Calu3 (cell line): ENCODE results near the gene GCNT2. TPM values are rescaled to one million over a fixed set of nuclear protein-coding genes. Genes with fewer than 3 reads are reported as not detected.

Experiments
- BruUV-seq: library from RNA; stranded (reverse); fragments of 400-500 nt; replicated peaks from 2 replicates; lab custom pipeline; 2021; lab: Mats Ljungman, UMichigan
- CTCF ChIA-PET: fragments of 300-600 bp; sonication (Branson Sonifier 250); formaldehyde crosslinking; loops from one replicate; lab custom pipeline; 2022; ENCODE audit warnings: antibody characterized with exemption; lab: Charles Lee
- DNase-seq: peaks from one replicate; pipeline ENCODE4 v3.0.0; 2022
- H3K27ac Mint-ChIP-seq: one replicate; pipeline ENCODE4 v1.8.0; 2022; ENCODE audit warnings: mixed read lengths; ENCODE audit not compliant: unreplicated experiment
- H3K27me3 Mint-ChIP-seq: one replicate; pipeline ENCODE4 v1.8.0; 2022; ENCODE audit warnings: mixed read lengths; ENCODE audit not compliant: unreplicated experiment
- H3K36me3 Mint-ChIP-seq: one replicate; pipeline ENCODE4 v1.8.0; 2022; ENCODE audit warnings: mild to moderate bottlenecking, moderate library complexity, mixed read lengths; ENCODE audit not compliant: insufficient read depth, unreplicated experiment
- H3K4me1 Mint-ChIP-seq: one replicate; pipeline ENCODE4 v1.8.0; 2022; ENCODE audit warnings: mild to moderate bottlenecking, low read depth, mixed read lengths; ENCODE audit not compliant: unreplicated experiment
- H3K4me3 Mint-ChIP-seq: one replicate; pipeline ENCODE4 v1.8.0; 2022; ENCODE audit warnings: mild to moderate bottlenecking, low read depth, moderate library complexity, mixed read lengths; ENCODE audit not compliant: unreplicated experiment
- H3K9me3 Mint-ChIP-seq: one replicate; pipeline ENCODE4 v1.8.0; 2022; ENCODE audit warnings: low read depth, mixed read lengths; ENCODE audit not compliant: unreplicated experiment
- intact Hi-C: fragments of 100-400 bp; cut with micrococcal nuclease; formaldehyde crosslinking; loops from one replicate; pipeline ENCODE4 v1.10.0; 2022; ENCODE audit not compliant: unreplicated experiment
- total RNA-seq: library from RNA; stranded (reverse); gene quantifications from 2 replicates; pipeline ENCODE4 v1.2.3, GENCODE V29; 2022
- TF ChIP-seq, protein P1 (sequence below): fragments of 200-600 bp; IDR thresholded peaks from one replicate; pipeline ENCODE4 v1.8.0; 2022; ENCODE audit warnings: antibody characterized with exemption; ENCODE audit not compliant: unreplicated experiment

GCNT2 gene
- total RNA-seq, 1 experiment from 2014 or later = 18.0 TPM

DNA sequence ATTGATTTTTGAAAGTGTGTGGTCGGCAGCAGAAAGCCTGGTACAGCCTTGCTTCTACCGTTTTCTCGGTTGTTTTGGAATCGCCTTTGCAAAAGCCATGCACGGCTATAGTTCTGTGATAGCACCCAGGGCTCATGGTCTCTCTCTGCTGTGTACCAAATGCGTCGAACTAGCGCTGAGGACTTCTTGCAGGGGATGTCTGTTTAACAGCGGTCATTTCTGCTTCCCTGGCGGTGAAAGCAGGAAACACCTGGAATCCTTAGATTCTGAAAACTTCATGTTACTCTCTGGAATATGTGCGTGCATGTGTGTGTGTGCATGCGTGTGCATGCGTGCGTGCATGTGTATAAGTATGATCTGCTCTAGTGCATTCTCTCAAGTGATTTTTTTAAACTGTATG lies 26.1 kb upstream of the GCNT2 start:
- no peak for DNase-seq
- TF ChIP-seq, protein P1, sequence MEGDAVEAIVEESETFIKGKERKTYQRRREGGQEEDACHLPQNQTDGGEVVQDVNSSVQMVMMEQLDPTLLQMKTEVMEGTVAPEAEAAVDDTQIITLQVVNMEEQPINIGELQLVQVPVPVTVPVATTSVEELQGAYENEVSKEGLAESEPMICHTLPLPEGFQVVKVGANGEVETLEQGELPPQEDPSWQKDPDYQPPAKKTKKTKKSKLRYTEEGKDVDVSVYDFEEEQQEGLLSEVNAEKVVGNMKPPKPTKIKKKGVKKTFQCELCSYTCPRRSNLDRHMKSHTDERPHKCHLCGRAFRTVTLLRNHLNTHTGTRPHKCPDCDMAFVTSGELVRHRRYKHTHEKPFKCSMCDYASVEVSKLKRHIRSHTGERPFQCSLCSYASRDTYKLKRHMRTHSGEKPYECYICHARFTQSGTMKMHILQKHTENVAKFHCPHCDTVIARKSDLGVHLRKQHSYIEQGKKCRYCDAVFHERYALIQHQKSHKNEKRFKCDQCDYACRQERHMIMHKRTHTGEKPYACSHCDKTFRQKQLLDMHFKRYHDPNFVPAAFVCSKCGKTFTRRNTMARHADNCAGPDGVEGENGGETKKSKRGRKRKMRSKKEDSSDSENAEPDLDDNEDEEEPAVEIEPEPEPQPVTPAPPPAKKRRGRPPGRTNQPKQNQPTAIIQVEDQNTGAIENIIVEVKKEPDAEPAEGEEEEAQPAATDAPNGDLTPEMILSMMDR = no peak
- CTCF ChIA-PET = no interaction called here
- Mint-ChIP-seq H3K27me3 (no peaks in the 10 kb centered on the region), H3K36me3 (no peaks in the 10 kb centered on the region), H3K4me1 (no peaks in the 10 kb centered on the region), H3K27ac (no peak overlapping the region), H3K9me3 (no peaks in the 10 kb centered on the region), H3K4me3 (no peak overlapping the region)
- BruUV-seq = no TSS peak
- intact Hi-C loops = no loop called here

DNA sequence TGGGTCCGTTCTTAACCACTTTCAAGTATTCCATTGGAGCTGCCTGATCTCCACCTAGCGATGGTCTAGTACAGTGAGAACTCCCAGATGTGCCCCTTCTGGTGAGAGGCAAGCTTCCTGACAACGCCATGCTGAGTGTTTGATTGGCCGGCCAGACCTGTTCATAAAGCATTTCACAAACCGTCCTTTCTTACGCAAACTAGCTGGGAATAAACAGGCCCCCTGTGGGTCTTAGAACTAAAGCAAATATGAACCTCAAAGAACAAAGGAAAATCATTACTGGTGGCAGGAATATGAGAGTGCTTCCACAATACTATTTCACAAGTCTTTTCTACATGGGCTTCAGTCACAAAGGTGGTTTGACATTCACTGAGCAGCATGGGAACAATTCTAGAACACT lies 15.6 kb upstream of the GCNT2 start:
- no peak for DNase-seq
- CTCF ChIA-PET = no interaction called here
- H3K36me3 Mint-ChIP-seq = no peaks in the 10 kb centered on the region
- no TSS peak for BruUV-seq
- no peaks in the 10 kb centered on the region for H3K9me3 Mint-ChIP-seq
- peaks cover 6% of the 10 kb centered on the region for H3K4me1 Mint-ChIP-seq
- H3K4me3 Mint-ChIP-seq = no peak overlapping the region
- H3K27me3 Mint-ChIP-seq = no peaks in the 10 kb centered on the region
- TF ChIP-seq, protein P1 = no peak
- intact Hi-C loops = no loop called here
- H3K27ac Mint-ChIP-seq = no peak overlapping the region

DNA sequence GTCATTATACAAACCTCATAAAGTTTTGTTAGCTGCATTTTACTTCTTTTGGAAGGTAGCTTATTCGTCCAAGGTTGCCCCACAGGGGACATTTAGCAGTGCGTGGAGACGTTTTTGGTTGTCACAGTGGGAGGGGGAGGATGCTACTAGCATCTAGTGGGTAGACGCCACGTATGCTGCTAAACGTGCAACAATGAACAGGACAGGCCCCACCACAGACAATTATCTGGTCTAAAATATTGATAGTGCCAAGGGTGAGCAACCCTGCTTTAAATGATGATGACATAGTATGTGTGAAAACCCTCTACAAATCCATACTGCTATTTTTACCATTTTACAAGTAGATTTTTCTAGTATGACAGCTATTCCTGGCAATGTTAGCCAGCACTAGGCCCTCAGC lies 13.9 kb upstream of the GCNT2 start:
- BruUV-seq = no TSS peak
- no peaks in the 10 kb centered on the region for H3K36me3 Mint-ChIP-seq
- H3K27me3 Mint-ChIP-seq = no peaks in the 10 kb centered on the region
- peaks cover 18% of the 10 kb centered on the region for H3K4me1 Mint-ChIP-seq
- CTCF ChIA-PET = interaction anchor here (0.5 kb wide), 1 partner anchor 13 kb away, joined by 3 read pairs; no protein-coding TSS in a partner anchor
- H3K27ac Mint-ChIP-seq = no peak overlapping the region
- TF ChIP-seq, protein P1 = no peak
- intact Hi-C loops = no loop called here
- DNase-seq = no peak
- H3K4me3 Mint-ChIP-seq = no peak overlapping the region
- no peaks in the 10 kb centered on the region for H3K9me3 Mint-ChIP-seq

DNA sequence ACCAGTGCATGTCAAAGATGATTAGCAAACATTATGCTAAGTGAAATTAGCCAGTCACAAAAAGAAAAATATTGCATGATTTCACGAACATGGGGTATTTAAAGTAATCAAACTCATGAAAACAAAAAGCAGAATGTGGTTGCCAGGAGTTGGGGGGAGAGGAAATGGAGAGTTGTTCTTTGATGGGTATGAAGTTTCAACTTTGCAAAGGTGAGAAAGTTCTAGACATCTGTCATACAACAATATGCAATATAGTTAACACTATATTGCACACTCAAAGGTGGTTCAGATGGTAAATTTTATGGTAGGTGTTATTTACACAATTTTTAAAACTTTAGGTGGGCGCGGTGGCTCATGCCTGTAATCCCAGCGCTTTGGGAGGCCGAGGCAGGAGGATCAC lies 13.4 kb upstream of the GCNT2 start:
- Mint-ChIP-seq H3K9me3 (no peaks in the 10 kb centered on the region), H3K4me1 (peaks cover 18% of the 10 kb centered on the region), H3K27me3 (no peaks in the 10 kb centered on the region), H3K36me3 (no peaks in the 10 kb centered on the region), H3K27ac (no peak overlapping the region), H3K4me3 (no peak overlapping the region)
- CTCF ChIA-PET = no interaction called here
- DNase-seq = no peak
- TF ChIP-seq, protein P1 = no peak
- intact Hi-C loops = no loop called here
- no TSS peak for BruUV-seq
